ENCODE results near the gene PTP4A2. TPM values are rescaled to one million over a fixed set of nuclear protein-coding genes. Genes with fewer than 3 reads are reported as not detected.

PTP4A2 gene
- total and polyA plus RNA-seq, 2 of the 13 experiments (the other 11 are each of a cell fraction or from before 2014, with no cell fraction given), result 173 to 225 TPM

Other genes with a start within 250 kb of the PTP4A2 start
- gene COL16A1, start 234.4 kb downstream of the PTP4A2 start, total RNA-seq (2016; rRNA removed; fragmentation: Illumina TruSeq; extraction: Trizol), result 2.0 and 12.2 TPM in 2 replicates
- 4.3 and 5.1 TPM in 2 replicates for gene COL16A1, start 234.4 kb downstream of the PTP4A2 start, polyA plus RNA-seq (2011; rRNA removed)
- 0.09 TPM in 1 of 2 replicates, not detected in the other for gene ADGRB2, start 174.0 kb downstream of the PTP4A2 start, total RNA-seq (2016; rRNA removed; fragmentation: Illumina TruSeq; extraction: Trizol)
- 0.03 TPM in 1 of 2 replicates, not detected in the other for gene ADGRB2, start 174.0 kb downstream of the PTP4A2 start, polyA plus RNA-seq (2011; rRNA removed)
- 0.08 and 0.24 TPM in 2 replicates for gene SPOCD1, start 122.3 kb downstream of the PTP4A2 start, total RNA-seq (2016; rRNA removed; fragmentation: Illumina TruSeq; extraction: Trizol)
- gene SPOCD1, start 122.3 kb downstream of the PTP4A2 start, polyA plus RNA-seq (2011; rRNA removed), result 0.26 and 0.29 TPM in 2 replicates
- gene KHDRBS1, start 75.5 kb upstream of the PTP4A2 start, total RNA-seq (2016; rRNA removed; fragmentation: Illumina TruSeq; extraction: Trizol), result 39.0 and 86.8 TPM in 2 replicates
- 19.8 and 25.1 TPM in 2 replicates for gene KHDRBS1, start 75.5 kb upstream of the PTP4A2 start, polyA plus RNA-seq (2011; rRNA removed)
- gene TMEM39B, start 134.6 kb upstream of the PTP4A2 start, total RNA-seq (2016; rRNA removed; fragmentation: Illumina TruSeq; extraction: Trizol), result 3.1 and 4.9 TPM in 2 replicates
- 10.4 and 12.9 TPM in 2 replicates for gene TMEM39B, start 134.6 kb upstream of the PTP4A2 start, polyA plus RNA-seq (2011; rRNA removed)
- 47.5 and 111 TPM in 2 replicates for gene KPNA6, start 169.7 kb upstream of the PTP4A2 start, total RNA-seq (2016; rRNA removed; fragmentation: Illumina TruSeq; extraction: Trizol)
- 18.6 and 22.0 TPM in 2 replicates for gene KPNA6, start 169.7 kb upstream of the PTP4A2 start, polyA plus RNA-seq (2011; rRNA removed)
- gene TXLNA, start 241.3 kb upstream of the PTP4A2 start, total RNA-seq (2016; rRNA removed; fragmentation: Illumina TruSeq; extraction: Trizol), result 67.8 and 70.7 TPM in 2 replicates
- gene TXLNA, start 241.3 kb upstream of the PTP4A2 start, polyA plus RNA-seq (2011; rRNA removed), result 29.6 and 35.3 TPM in 2 replicates

Measured in HepG2 (cell line).